IPS DF 4.7 (cell line): Measurements from ENCODE around the gene DGKI.

Experiments
- DNase-seq: peaks from one replicate; pipeline ENCODE4 v3.0.0-alpha.2; 2013; ENCODE audit warnings: low spot score; ENCODE audit errors: extremely low read depth

DGKI gene

GRCh38 chr7:137421366-137421765 is 425.4 kb downstream of the DGKI start:
- no peak for DNase-seq

GRCh38 chr7:137418841-137419240 is 427.9 kb downstream of the DGKI start:
- DNase-seq, result no peak

DNA sequence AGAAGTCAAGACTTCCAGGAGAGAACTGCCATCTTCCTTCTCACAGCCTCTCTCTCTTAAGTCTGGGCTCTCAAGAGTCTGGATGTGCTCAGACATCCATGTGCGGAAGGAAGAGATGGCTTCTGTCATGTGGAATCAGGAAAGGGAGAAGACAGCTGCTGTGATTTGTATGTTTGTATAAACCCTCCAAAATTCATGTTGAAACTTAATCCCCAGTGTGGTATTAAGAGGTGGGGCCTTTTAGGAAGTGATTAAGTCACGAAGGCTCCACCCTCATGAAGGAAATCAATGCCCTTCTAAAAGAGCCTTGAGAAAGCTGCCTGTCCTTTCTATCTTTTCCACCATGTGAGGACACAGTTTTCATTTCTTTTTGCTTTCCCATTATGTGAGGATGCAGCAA is 429.3 kb downstream of the DGKI start:
- no peak for DNase-seq

DNA sequence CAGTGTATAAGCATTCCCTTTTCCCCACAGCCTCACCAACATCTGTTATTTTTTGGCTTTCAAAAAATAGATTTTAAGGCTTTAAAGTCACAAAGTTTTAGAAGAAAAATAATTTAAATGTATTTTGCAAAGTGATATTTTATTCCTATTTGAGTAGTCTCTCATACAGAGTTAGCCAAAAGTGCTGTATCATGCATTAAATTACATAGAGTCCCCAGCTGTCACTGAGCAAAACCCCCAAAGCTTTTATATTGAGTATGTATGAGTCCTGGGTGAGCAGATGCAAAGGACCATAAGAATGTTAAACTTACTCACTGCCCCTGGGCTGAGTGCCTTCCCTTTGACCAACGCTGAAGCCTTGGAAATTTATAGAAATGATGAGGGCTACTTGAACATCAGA is 432.9 kb downstream of the DGKI start:
- DNase-seq, result no peak

- DNase-seq, result no peak
Measured at GRCh38 chr7:137411446-137411845, 435.3 kb downstream of the DGKI start.

DNA sequence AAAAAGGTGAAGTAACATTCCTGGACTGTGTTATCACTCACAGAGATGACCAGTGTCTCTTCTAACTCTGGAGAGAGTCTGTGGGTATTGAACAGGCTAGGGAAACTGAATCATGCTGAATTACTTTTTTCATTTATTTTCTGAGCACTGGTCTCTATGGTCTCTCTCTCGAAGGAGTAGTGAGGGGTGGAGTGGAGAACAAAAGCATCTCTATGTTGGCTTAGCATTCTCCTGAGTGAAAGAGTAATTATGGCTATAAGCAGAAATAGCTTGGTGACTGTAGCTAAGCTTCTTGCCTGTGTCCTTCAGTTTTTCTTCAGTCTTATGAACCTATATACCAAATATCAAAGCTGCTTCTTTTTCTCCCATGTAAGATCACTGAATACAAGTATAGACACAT is 438.6 kb downstream of the DGKI start:
- DNase-seq, result no peak

DNA sequence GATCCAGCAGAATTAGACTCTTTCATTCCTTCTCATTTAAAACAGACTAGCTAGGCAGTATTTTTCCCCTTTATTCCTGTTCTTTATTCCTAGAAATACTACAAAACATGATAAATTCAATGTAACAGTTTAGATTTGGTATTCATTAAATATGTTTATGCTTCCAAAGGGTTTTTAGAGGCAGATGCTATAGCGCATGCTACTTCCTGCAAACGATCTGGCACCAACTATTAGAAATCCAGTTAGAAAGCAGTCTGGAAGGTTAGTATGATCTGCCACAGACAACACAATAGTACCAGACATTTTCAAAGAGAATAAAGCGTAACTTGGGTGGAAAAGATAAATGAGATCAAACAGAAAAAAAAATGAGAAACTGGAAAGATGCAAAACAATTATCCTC is 439.7 kb downstream of the DGKI start:
- DNase-seq, result no peak

- no peak for DNase-seq
Measured at GRCh38 chr7:137404660-137405317, 442.0 kb downstream of the DGKI start.

DNA sequence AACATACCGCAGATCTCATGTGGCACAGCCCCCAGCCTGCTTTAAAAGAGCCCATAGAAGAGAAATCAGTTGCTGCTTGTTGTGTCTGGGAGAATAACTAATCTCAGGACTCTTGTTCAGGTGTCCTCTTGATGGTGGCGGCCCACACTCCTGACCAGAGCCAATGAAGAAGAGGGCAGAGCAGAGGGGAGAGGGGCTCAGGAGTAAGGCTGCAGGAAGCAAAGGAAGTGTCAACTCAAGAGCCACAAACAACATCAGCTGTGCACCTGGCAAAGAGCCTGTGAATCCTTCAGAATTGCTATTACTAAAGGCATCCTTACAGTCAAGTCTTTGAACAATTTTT is 443.4 kb downstream of the DGKI start:
- peak; percentile 11 for DNase-seq

DNA sequence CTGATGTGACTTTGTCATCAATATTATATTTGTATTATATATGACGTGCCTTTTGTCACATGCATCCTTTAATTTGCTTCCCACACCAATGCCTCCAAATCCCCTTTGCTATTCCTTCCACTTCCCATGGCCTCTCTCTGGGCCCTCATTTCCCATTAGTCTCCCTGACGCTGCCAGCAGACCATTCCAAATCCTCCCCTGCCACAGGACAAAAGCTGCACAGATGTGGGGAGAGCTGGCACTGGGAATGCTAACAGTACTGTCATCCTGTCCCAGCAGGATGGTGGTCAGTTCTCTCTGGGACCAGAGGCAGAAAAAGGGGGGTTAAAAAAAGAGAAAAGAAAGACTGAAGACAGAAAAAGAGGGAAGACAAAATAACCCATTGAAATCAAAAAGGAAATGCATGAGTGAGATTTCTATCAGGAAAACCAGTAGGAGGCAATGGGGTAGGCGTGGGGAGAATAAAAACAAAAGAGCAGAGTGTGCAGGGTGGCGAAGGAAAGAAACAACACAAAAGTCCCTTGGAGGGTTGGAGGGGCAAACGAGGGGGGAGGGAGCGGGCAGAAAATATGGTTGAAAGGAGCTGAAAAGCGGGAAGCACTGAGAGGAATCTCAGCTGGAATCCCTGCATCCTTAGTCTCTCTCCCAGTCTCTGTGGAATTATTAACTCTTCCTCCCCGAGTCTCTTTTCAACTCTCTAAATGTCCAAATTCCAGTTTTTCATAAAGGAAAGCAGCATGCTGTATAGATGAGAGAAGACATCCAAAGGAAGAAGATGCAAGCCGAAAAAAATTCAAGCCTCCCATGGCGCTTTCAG is 444.0 kb downstream of the DGKI start:
- DNase-seq, result no peak

DNA sequence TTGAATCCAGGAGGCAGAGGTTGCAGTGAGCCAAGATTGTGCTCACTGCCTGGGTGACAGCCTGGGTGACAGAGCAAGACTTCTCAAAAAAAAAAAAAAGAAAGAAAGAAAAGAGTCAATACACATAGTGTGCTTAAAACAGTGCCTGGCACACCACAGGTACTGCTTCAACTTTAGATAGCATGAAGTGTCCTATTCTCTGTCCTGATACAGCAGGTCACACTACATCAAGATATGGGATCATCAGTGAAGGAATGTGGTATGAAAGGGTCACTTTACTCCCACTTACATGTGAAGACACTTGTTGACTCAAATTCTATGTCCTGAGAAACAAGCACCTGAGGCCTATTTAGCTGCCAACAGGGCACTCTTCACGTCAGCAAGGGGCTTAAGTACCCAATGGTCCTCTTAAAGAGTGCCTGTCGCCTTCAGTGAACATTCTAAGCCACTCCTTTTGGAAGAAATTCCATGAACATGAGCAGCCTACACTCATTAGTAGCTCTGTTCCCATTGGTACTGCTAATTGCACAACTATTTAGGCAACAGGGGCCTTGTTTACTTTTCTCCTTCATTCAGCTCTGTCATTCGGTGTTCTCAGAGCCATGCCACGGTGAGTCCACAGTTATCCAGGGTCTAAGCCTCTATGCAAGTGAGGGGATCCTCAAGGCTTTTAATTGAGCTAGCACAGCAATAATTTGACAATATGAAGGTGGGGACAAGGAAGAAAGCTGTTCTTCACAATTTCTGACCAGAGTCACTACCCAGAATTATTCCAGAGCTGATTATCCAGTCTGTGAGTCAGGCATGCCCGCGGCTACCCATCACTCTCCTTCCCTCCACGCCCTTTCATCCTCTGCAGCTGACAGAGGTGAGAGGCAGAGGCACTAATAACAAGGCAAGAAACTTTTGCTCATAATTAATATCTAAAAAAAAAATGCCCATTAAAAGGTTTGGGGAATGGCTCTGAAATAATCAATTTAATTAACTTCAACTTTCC is 446.6 kb downstream of the DGKI start:
- no peak for DNase-seq

DNA sequence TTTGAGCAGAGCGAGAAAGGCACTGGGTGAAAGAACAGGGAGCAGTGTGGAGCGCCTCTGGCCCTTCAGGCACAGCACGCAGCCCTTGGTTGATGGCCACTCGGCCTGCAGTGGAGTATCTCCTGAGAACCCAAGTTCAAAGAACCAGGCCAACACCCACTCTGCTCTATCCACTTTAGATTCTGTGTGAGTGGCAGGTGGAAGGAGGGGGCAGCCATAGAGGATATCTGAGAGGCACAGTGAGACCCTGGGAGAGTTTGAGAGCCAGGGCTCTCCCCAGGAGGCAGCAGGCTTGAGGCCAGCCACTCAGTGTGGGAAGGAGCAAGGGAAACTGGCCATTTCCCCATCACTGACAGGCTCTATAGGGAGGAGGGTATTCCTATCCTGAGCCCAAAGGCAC is 450.7 kb downstream of the DGKI start:
- no peak for DNase-seq

DNA sequence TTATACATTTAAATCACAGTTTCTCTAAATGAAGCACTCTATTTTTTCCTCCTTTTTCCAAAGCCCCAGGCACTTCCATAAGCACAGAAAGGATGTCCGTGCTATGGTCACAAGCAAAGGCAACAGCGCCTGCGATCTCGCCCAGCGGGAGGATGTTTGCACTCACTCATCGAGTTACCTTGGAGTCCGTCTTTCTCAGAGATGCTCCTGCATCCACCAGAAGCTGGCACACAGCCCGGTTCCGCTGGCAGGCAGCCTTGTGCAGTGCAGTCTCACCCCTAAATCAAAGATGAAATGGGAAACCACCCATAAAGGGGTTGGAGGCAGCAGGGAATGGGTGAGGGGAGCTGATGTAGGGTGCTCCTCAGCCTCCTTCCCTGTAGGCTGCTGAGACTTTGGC is 451.4 kb downstream of the DGKI start:
- no peak for DNase-seq

DNA sequence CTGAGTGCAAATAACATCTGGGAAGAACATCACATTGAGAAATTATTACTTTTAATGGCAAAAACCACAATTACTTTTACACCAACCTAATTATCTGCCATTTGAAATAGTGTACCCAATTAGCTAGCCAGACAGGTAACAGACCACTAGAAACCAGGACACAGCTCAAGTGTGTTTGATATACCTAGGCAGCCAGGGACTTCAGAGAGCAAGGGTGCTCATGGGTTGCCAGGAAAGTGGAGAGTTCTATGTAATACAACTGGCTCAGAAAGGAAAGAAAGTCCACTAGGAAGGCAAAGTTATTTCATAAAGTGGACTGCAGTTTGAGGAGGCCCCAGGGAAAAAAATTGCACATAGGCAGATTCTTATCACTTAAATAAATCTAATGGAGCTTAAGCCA is 453.2 kb downstream of the DGKI start:
- no peak for DNase-seq

- no peak for DNase-seq
Measured at GRCh38 chr7:137390076-137390475, 456.7 kb downstream of the DGKI start.

DNA sequence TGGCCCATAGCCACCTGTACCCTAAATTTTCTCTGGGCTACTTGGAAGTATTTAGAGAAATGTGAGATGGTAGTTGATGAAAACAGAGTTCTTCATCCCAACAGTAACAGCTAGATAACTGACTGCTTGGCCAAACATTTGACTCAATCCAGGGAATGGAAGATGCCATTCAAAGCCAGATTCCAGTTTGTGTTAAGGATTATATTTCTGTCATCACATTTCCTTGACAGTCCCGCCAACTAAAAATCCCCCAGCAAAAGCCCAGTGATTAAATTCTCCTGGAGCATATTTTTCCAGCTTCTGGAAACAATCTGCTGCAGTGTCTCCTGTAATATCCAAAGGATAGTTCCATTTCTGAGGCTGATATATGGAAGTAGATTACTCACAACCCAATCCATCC is 457.9 kb downstream of the DGKI start:
- no peak for DNase-seq

DNA sequence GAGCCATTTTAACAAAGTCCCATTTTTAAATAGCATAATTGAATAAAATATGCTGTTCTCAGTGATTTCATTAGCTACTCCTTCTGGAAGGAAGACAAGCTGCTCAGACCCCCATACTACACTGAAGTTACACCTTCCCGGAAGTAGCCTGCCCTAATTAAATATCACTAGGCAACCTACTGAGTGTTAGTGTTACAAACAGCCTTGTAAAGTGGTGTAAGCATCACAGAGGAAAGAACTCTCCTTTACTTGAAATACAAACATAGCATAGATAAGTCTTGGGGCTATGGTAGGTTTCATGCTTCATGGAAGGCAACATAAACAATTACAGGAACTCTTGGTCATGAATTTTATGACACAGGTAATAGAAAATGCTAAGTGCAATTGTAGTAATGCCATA is 459.8 kb downstream of the DGKI start:
- DNase-seq, result peak; percentile 5

DNA sequence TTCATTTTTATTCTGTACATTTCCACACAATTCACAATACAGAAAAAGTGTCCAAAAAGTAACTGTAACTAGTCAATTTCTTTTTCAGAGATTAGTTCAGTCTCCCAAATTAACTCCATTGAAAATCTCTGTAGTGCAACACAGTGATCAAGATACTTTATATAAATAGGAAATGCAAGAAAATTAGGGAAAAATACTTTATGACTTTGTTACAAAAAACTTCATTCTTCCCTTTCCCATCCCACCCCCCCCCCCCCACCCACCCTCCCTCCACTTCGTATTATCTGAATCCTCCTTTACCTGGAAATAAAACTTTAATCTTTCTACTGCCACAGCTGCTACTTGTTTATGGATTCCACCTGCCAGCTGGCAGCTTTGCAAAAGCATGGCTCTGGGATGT is 465.7 kb downstream of the DGKI start:
- no peak for DNase-seq

DNA sequence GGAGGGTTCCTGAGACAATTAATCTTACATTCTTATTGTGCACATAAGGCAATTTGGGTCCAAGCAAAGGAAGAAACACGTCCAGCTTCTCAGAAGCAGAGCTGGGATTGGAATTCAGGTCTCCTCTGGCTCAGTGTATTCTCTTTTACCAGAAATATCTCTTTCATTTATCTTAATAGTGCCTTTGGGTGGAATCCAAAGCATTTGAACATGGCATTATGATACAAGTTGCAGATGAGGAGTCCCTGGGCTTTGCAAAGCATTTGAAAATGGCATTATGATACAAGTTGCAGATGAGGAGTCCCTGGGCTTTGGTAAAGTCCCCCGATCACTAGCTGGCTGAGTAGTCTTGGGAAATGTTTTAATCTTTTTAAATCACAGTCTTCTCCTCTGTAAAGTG is 473.3 kb downstream of the DGKI start:
- no peak for DNase-seq

- DNase-seq, result no peak
Measured at GRCh38 chr7:137371616-137372015, 475.2 kb downstream of the DGKI start.

DNA sequence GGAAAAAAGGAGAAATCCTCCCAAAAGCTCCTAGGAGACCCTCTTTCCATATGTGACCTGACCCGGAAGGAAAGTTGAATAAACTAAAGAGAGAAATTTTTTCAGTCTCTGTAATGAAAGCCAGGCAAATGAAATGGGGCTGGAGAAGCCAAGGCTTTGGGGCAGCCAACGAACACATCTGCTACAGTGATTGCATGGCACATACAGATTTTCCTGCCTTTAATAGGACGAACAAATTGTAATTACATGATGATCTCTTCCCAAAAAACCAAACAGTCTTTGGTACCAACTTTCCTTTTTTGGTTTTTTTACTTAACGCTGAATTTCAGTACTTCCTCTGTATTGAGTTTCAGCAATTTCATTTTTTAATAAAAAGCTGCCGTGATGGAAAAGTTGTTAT is 479.8 kb downstream of the DGKI start:
- no peak for DNase-seq

DNA sequence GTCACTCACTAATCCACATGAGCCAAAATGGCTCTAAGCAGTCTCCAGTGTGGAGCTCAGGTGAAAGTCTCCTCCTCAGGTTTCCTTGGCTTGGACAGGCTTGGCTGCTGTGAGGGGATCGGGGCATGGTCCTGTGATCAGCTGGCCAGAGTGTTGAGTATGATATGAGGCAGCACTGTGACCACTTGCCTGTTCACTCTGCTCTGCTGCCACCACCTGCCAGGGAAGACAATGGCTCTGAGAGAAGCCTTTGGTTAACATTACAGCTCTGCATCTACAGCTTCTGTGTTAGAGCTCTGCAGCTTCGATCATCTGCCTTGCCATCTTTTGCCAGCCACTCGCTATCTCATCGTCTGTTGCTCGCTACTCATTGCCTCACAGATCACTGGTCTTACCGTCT is 483.1 kb downstream of the DGKI start:
- DNase-seq, result no peak
